K562 (cell line): ENCODE measurements around the gene SNW1. TPM values are rescaled to one million over a fixed set of nuclear protein-coding genes. Genes with fewer than 3 reads are reported as not detected.

Experiments
- ASH1L ChIP-seq: fragments of 450-650 bp; IDR thresholded peaks from 2 replicates; pipeline ENCODE4 v1.6.1; 2018; ENCODE audit warnings: borderline replicate concordance, mild to moderate bottlenecking, low read depth; ENCODE audit not compliant: partially characterized antibody
- CAMTA2 ChIP-seq: fragments of 250-450 bp; sonication (Bioruptor Pico); conservative IDR thresholded peaks from 2 replicates; pipeline ENCODE4 v1.5.1; 2022
- CREB3L1 ChIP-seq: fragments of 450-650 bp; IDR thresholded peaks from 2 replicates; pipeline ENCODE4 v1.6.1; 2014; ENCODE audit warnings: low read depth, mild to moderate bottlenecking, moderate library complexity, borderline replicate concordance
- GTF2B ChIP-seq: IDR thresholded peaks from 2 replicates; pipeline ENCODE4 v1.6.1; 2011; ENCODE audit not compliant: insufficient read length; ENCODE audit errors: extremely low read depth
- HMGXB4 ChIP-seq: sonication (generic); formaldehyde crosslinking; IDR thresholded peaks from 2 replicates; pipeline ENCODE4 v1.8.1; 2023; ENCODE audit warnings: mild to moderate bottlenecking, missing genetic modification reagents
- ILF3 ChIP-seq: fragments of 450-650 bp; IDR thresholded peaks from 2 replicates; pipeline ENCODE4 v1.6.1; 2018; ENCODE audit warnings: antibody characterized with exemption, mild to moderate bottlenecking, moderate library complexity, borderline replicate concordance
- MECOM ChIP-seq: fragments of 250-450 bp; sonication (Bioruptor Pico); IDR thresholded peaks from 2 replicates; pipeline ENCODE4 v1.8.0; 2022; ENCODE audit warnings: inconsistent platforms
- TRIM28 ChIP-seq: fragments of 450-650 bp; IDR thresholded peaks from 2 replicates; pipeline ENCODE4 v1.6.1; 2017
- ZBTB33 ChIP-seq: sonication (generic); formaldehyde crosslinking; IDR thresholded peaks from 2 replicates; pipeline ENCODE4 v1.8.1; 2023; ENCODE audit warnings: mild to moderate bottlenecking, missing genetic modification reagents
- ZNF407 ChIP-seq: fragments of 450-650 bp; IDR thresholded peaks from 2 replicates; pipeline ENCODE4 v1.6.1; 2016; ENCODE audit warnings: low read depth
- ZNF511 ChIP-seq: sonication (generic); formaldehyde crosslinking; IDR thresholded peaks from 2 replicates; pipeline ENCODE4 v1.8.0; 2022; ENCODE audit warnings: mild to moderate bottlenecking, missing genetic modification reagents
- polyA plus RNA-seq, 8 experiments: library from polyadenylated mRNA; depleted of rRNA in 4 of 8; stranded (reverse) in 5 of 8; unstranded in 3 of 8; fragments of >200 nt; fragmentation: Nextera tagmentation in 2 of 8; fragmentation: Illumina TruSeq in 1 of 8; extraction: Ambion mirVana in 2 of 8; extraction: Trizol in 1 of 8; gene quantifications; 2 replicates each; pipeline versions ENCODE4 v1.2.1 to v1.2.3, GENCODE V29; 2011 to 2014; ENCODE audit warnings: inconsistent platforms in 1 of 8, missing spikeins in 1 of 8
- total RNA-seq, 7 experiments: library from RNA; depleted of rRNA in 6 of 7; stranded (reverse); fragments of >200 nt in 6 of 7; fragmentation: Illumina TruSeq in 2 of 7; extraction: Trizol in 2 of 7; gene quantifications; 2 replicates each; pipeline versions ENCODE4 v1.2.1 to v1.2.3, GENCODE V29; 2011 to 2021; ENCODE audit warnings: low replicate concordance in 1 of 7

SNW1 gene
- total and polyA plus RNA-seq, 9 of the 15 experiments (the other 6 are each of a cell fraction or from before 2014, with no cell fraction given): 64.4 to 143 (median 98.2) TPM

GRCh38 chr14:77799863-77800730, 39.1 kb upstream of the SNW1 start, which contains the start of gene ADCK1 (continued):
- TF ChIP-seq ZNF407 (no peak), GTF2B (no peak), HMGXB4 (CRISPR knock-in tag) (0 out of 2 replicates have a peak, but pooled peaks have one; percentile 56), CAMTA2 (CRISPR knock-in tag) (no peak), ZBTB33 (CRISPR knock-in tag) (no peak), CREB3L1 (peak; percentile 93), MECOM (CRISPR knock-in tag) (no peak), ILF3 (no peak), TRIM28 (no peak), ZNF511 (CRISPR knock-in tag) (peak; percentile 89), ASH1L (no peak)
